Measurements from ENCODE around the gene ZAP70. TPM values are rescaled to one million over a fixed set of nuclear protein-coding genes. Genes with fewer than 3 reads are reported as not detected.
A peak's percentile ranks its signal among the peaks of the same experiment; 100 is the strongest.
"Not testable (repeated sequence)": the region's sequence is repeated elsewhere in the genome, so short reads cannot be mapped to it uniquely, and the experiment has no call there.

ZAP70 gene
- total RNA-seq, 3 donors from 2014 or later = 3.5 to 7.5 (median 5.4) TPM

DNA sequence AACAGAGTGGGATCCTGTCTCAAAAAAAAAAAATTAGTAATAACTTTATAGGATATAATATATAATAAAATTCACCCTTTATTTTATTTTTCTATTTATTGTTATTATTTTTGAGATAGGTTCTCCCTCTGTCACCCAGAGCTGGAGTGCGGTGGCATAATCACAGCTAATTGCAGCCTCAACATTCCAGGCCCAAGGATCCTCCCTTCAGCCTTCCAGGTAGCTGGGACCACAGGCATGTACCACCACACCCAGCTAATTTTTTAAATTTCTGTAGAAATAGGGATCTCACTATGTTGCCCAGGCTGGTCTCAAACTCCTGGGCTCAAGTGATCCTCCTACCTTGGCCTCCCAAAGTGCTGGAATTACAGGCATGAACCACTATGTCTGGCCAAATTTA is 42.9 kb upstream of the ZAP70 start:
- Histone ChIP-seq H3K4me1 (ENCODE audit: low read depth) (no peaks in the 10 kb centered on the region), H3K4me3 (no peak overlapping the region), H3K36me3 (ENCODE audit: low read depth) (no peaks in the 10 kb centered on the region), H3K9me3 (no peaks in the 10 kb centered on the region)
- DNase-seq = no peak
- no peak for TF ChIP-seq CTCF (IDR thresholded peaks at IDR 0.05)
- intact Hi-C loops (cut with DNase I, micrococcal nuclease) = no loop called here
- ATAC-seq = no peak

GRCh38 chr2:97671526-97671925 is 41.9 kb upstream of the ZAP70 start:
- no peak for DNase-seq
- no peaks in the 10 kb centered on the region for H3K36me3 ChIP-seq (ENCODE audit: low read depth)
- H3K4me3 ChIP-seq = no peak overlapping the region
- no peak for TF ChIP-seq CTCF (IDR thresholded peaks at IDR 0.05)
- H3K9me3 ChIP-seq = no peaks in the 10 kb centered on the region
- no peaks in the 10 kb centered on the region for H3K4me1 ChIP-seq (ENCODE audit: low read depth)
- intact Hi-C loops (cut with DNase I, micrococcal nuclease) = no loop called here
- no peak for ATAC-seq

GRCh38 chr2:97672606-97673140 is 40.7 kb upstream of the ZAP70 start:
- H3K36me3 ChIP-seq (ENCODE audit: low read depth); H3K4me3 ChIP-seq; H3K9me3 ChIP-seq; intact Hi-C loops (cut with DNase I, micrococcal nuclease); H3K4me1 ChIP-seq (ENCODE audit: low read depth); ATAC-seq; DNase-seq: not testable (repeated sequence)

GRCh38 chr2:97673182-97673914 is 40.0 kb upstream of the ZAP70 start:
- intact Hi-C loops (cut with DNase I, micrococcal nuclease) = no loop called here
- H3K9me3 ChIP-seq = no peaks in the 10 kb centered on the region
- DNase-seq = no peak
- no peak overlapping the region for H3K4me3 ChIP-seq
- H3K4me1 ChIP-seq (ENCODE audit: low read depth) = no peaks in the 10 kb centered on the region
- TF ChIP-seq CTCF (IDR thresholded peaks at IDR 0.05) = no peak
- H3K36me3 ChIP-seq (ENCODE audit: low read depth) = no peaks in the 10 kb centered on the region
- peak; percentile 41 for ATAC-seq

DNA sequence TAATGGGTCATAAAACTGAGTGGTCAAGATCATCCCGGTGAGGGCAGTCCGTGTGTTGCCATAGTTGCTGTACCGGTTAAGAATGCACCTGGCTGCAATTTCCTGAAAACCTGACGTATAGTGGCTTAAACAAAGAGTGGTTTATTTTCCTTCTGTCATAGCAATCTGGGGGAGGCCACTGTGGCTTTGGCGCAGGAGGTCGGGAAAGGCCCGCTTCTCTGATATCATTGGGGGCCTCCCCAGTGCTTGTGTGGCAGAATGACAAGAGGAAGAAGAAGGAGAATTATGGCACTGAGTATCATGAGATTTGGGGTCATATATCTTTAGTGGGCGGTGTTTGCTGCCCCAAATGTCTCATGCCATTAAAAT is 39.5 kb upstream of the ZAP70 start:
- ATAC-seq (peak; percentile 85), DNase-seq (no peak)
- no peak for TF ChIP-seq CTCF (IDR thresholded peaks at IDR 0.05)
- intact Hi-C loops (cut with DNase I, micrococcal nuclease) = no loop called here
- Histone ChIP-seq H3K36me3 (ENCODE audit: low read depth) (no peaks in the 10 kb centered on the region), H3K4me1 (ENCODE audit: low read depth) (no peaks in the 10 kb centered on the region), H3K9me3 (no peaks in the 10 kb centered on the region), H3K4me3 (no peak overlapping the region)

- H3K9me3 ChIP-seq = no peaks in the 10 kb centered on the region
- H3K4me1 ChIP-seq (ENCODE audit: low read depth) = no peaks in the 10 kb centered on the region
- no peak for TF ChIP-seq CTCF (IDR thresholded peaks at IDR 0.05)
- intact Hi-C loops (cut with DNase I, micrococcal nuclease) = no loop called here
- DNase-seq (no peak), ATAC-seq (no peak)
- H3K36me3 ChIP-seq (ENCODE audit: low read depth) = no peaks in the 10 kb centered on the region
- H3K4me3 ChIP-seq = no peak overlapping the region
These were observed 37.8 kb upstream of the ZAP70 start for GRCh38 chr2:97675430-97676113.
